Trophoblast cell (in vitro differentiated cells and primary cell): Measurements from ENCODE around the gene MTFR2.

ENCODE experiments used
- DNase-seq, 2 donors: peaks; one replicate each; pipeline ENCODE4 v3.0.0-alpha.2; 2016
- H2AFZ ChIP-seq: 2 replicates; pipeline ENCODE4 v1.6.1; 2013; ENCODE audit warnings: low read length, moderate library complexity, mild to moderate bottlenecking; ENCODE audit not compliant: insufficient read depth, poor library complexity
- H2AK5ac ChIP-seq: 2 replicates; pipeline ENCODE4 v1.6.1; 2013; ENCODE audit warnings: mild to moderate bottlenecking, low read length
- H2BK120ac ChIP-seq: 2 replicates; pipeline ENCODE4 v1.6.1; 2013; ENCODE audit warnings: low read length, mild to moderate bottlenecking, moderate library complexity; ENCODE audit not compliant: insufficient read depth, poor library complexity
- H2BK12ac ChIP-seq: 2 replicates; pipeline ENCODE4 v1.6.1; 2013; ENCODE audit warnings: mild to moderate bottlenecking, low read length, moderate library complexity
- H2BK5ac ChIP-seq: 2 replicates; pipeline ENCODE4 v1.6.1; 2013; ENCODE audit warnings: low read length, low read depth, moderate library complexity, mild to moderate bottlenecking; ENCODE audit not compliant: poor library complexity
- H3K14ac ChIP-seq: 2 replicates; pipeline ENCODE4 v1.6.1; 2013; ENCODE audit warnings: mild to moderate bottlenecking, low read length
- H3K18ac ChIP-seq: 2 replicates; pipeline ENCODE4 v1.6.1; 2013; ENCODE audit warnings: mild to moderate bottlenecking, low read length
- H3K23ac ChIP-seq: 2 replicates; pipeline ENCODE4 v1.6.1; 2013; ENCODE audit warnings: low read length
- H3K27ac ChIP-seq: 2 replicates; pipeline ENCODE4 v1.5.1; 2013; ENCODE audit warnings: low read depth, mild to moderate bottlenecking, inconsistent platforms, low read length, moderate library complexity
- H3K27me3 ChIP-seq: 2 replicates; pipeline ENCODE4 v1.6.1; 2013; ENCODE audit warnings: inconsistent platforms, mild to moderate bottlenecking, low read length, moderate library complexity; ENCODE audit not compliant: insufficient read depth
- H3K36me3 ChIP-seq, 2 experiments: 1 replicate in 1 of 2; 2 replicates in 1 of 2; pipeline ENCODE4 v1.6.1; 2013; ENCODE audit warnings: low read length in 2 of 2, mild to moderate bottlenecking in 2 of 2, moderate library complexity in 1 of 2; ENCODE audit not compliant: insufficient read depth in 2 of 2, control insufficient read depth in 1 of 2
- H3K4ac ChIP-seq: 2 replicates; pipeline ENCODE4 v1.6.1; 2013; ENCODE audit warnings: low read depth, mild to moderate bottlenecking, low read length, moderate library complexity
- H3K4me1 ChIP-seq, 2 experiments: 1 replicate in 1 of 2; 2 replicates in 1 of 2; pipeline ENCODE4 v1.6.1; 2013; ENCODE audit warnings: low read length in 2 of 2, mild to moderate bottlenecking in 2 of 2, moderate library complexity in 1 of 2; ENCODE audit not compliant: insufficient read depth in 2 of 2, control insufficient read depth in 1 of 2
- H3K4me2 ChIP-seq: 2 replicates; pipeline ENCODE4 v1.6.1; 2013; ENCODE audit warnings: inconsistent platforms, mild to moderate bottlenecking, low read length, moderate library complexity
- H3K4me3 ChIP-seq: 2 replicates; pipeline ENCODE4 v1.5.1; 2013; ENCODE audit warnings: mild to moderate bottlenecking, low read depth, low read length, inconsistent platforms
- H3K79me1 ChIP-seq: one replicate; pipeline ENCODE4 v1.6.1; 2013; ENCODE audit warnings: low read length
- H3K79me2 ChIP-seq: 2 replicates; pipeline ENCODE4 v1.6.1; 2013; ENCODE audit warnings: low read length, mild to moderate bottlenecking; ENCODE audit not compliant: control insufficient read depth, insufficient read depth, poor library complexity
- H3K9ac ChIP-seq: 2 replicates; pipeline ENCODE4 v1.6.1; 2013; ENCODE audit warnings: mild to moderate bottlenecking, low read length
- H3K9me3 ChIP-seq: 2 replicates; pipeline ENCODE4 v1.6.1; 2013; ENCODE audit warnings: low read depth, mild to moderate bottlenecking, control low read depth, inconsistent platforms, low read length; ENCODE audit not compliant: insufficient read depth
- H4K12ac ChIP-seq: 2 replicates; pipeline ENCODE4 v1.6.1; 2013; ENCODE audit warnings: low read depth, mild to moderate bottlenecking, low read length, moderate library complexity
- H4K8ac ChIP-seq: 2 replicates; pipeline ENCODE4 v1.6.1; 2013; ENCODE audit warnings: low read depth, mild to moderate bottlenecking, low read length, moderate library complexity
- H4K91ac ChIP-seq: one replicate; pipeline ENCODE4 v1.6.1; 2013; ENCODE audit warnings: low read depth, mild to moderate bottlenecking, low read length, moderate library complexity
- WGBS: extraction: QIAGEN DNeasy Blood & Tissue Kit; methylation state at CpG from one replicate; pipeline ENCODE4 v1.1.7; 2013; ENCODE audit warnings: missing lambda C conversion rate; ENCODE audit not compliant: insufficient read length, insufficient coverage; ENCODE audit errors: extremely low coverage; 5-methylcytosine and 5-hydroxymethylcytosine counted together

The MTFR2 gene

DNA sequence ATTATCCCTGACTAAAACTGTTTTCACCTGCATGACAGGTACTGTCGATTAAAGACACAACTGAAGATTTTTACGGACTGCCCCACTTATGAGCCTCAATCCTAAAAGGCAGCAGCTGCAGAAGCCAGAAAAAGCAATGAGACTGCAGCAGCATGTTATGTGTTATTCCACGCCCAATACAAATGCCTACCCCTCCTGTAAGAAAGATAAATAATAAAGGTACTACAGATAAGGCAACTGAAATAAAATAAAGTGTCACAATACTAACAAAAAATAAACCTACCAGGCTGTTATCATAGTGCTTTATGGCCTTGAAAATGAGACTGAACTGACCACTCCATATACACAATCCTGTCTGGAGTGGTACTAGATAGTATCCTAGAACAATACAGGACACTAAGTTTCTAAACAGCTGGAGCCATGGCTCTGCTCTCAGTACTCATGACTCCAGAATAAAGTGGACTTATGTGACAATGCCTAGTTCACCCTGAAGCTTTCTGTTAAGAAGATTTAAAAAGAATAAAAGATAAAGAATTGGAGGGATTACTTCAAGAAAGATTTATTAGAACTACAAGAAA, 30.0 kb upstream of the MTFR2 start:
- H3K18ac ChIP-seq = no peak overlapping the region
- no peak overlapping the region for H3K4ac ChIP-seq
- H3K9ac ChIP-seq = no peak overlapping the region
- H3K27ac ChIP-seq = no peak overlapping the region
- no peak for DNase-seq
- WGBS = no CpG with 5 or more reads among the region's 3 CpGs
- peaks cover 4% of the 10 kb centered on the region for H3K79me2 ChIP-seq
- H3K79me1 ChIP-seq = no peaks in the 10 kb centered on the region
- H4K91ac ChIP-seq = no peak overlapping the region
- H4K8ac ChIP-seq = no peak overlapping the region
- no peak overlapping the region for H2AFZ ChIP-seq
- H2AK5ac ChIP-seq = no peak overlapping the region
- H3K36me3 ChIP-seq = peaks cover 2 to 4% of the 10 kb centered on the region in 2 experiments
- H3K23ac ChIP-seq = no peak overlapping the region
- H2BK5ac ChIP-seq = no peak overlapping the region
- H2BK120ac ChIP-seq = no peak overlapping the region
- no peak overlapping the region for H3K14ac ChIP-seq
- H4K12ac ChIP-seq = no peak overlapping the region
- H3K27me3 ChIP-seq = no peaks in the 10 kb centered on the region
- no peaks in the 10 kb centered on the region for H3K4me1 ChIP-seq
- no peaks in the 10 kb centered on the region for H3K9me3 ChIP-seq
- no peak overlapping the region for H2BK12ac ChIP-seq
- no peak overlapping the region for H3K4me3 ChIP-seq
- H3K4me2 ChIP-seq = no peak overlapping the region

GRCh38 chr6:136274062-136274461, 24.0 kb upstream of the MTFR2 start:
- Histone ChIP-seq H3K23ac (no peak overlapping the region), H3K4me2 (no peak overlapping the region), H3K9me3 (no peaks in the 10 kb centered on the region), H3K27me3 (no peaks in the 10 kb centered on the region), H4K91ac (no peak overlapping the region), H2BK5ac (no peak overlapping the region), H3K79me2 (no peaks in the 10 kb centered on the region), H4K8ac (no peak overlapping the region), H3K4me1 (no peaks in the 10 kb centered on the region), H3K36me3 (peaks cover 2 to 14% of the 10 kb centered on the region in 2 experiments), H2AFZ (no peak overlapping the region), H2BK12ac (no peak overlapping the region), H3K4me3 (no peak overlapping the region), H4K12ac (no peak overlapping the region), H3K79me1 (no peaks in the 10 kb centered on the region), H3K14ac (no peak overlapping the region), H2AK5ac (no peak overlapping the region), H3K18ac (no peak overlapping the region), H3K4ac (no peak overlapping the region), H3K9ac (no peak overlapping the region), H2BK120ac (no peak overlapping the region), H3K27ac (no peak overlapping the region)
- WGBS = no CpG with 5 or more reads among the region's 1 CpG
- no peak for DNase-seq

- no CpG with 5 or more reads among the region's 1 CpG for WGBS
- Histone ChIP-seq H3K36me3 (peaks cover 4 to 10% of the 10 kb centered on the region in 2 experiments), H3K79me2 (no peaks in the 10 kb centered on the region), H4K8ac (no peak overlapping the region), H2BK120ac (no peak overlapping the region), H3K4ac (no peak overlapping the region), H2AK5ac (no peak overlapping the region), H3K14ac (no peak overlapping the region), H4K91ac (no peak overlapping the region), H3K23ac (no peak overlapping the region), H3K9ac (no peak overlapping the region), H3K27me3 (no peaks in the 10 kb centered on the region), H3K4me1 (no peaks in the 10 kb centered on the region), H3K27ac (no peak overlapping the region), H2AFZ (no peak overlapping the region), H2BK12ac (no peak overlapping the region), H3K79me1 (no peaks in the 10 kb centered on the region), H4K12ac (no peak overlapping the region), H3K9me3 (no peaks in the 10 kb centered on the region), H3K4me3 (no peak overlapping the region), H3K18ac (no peak overlapping the region), H2BK5ac (no peak overlapping the region), H3K4me2 (no peak overlapping the region)
- no peak for DNase-seq
Measured at GRCh38 chr6:136265101-136265500, 15.0 kb upstream of the MTFR2 start.

DNA sequence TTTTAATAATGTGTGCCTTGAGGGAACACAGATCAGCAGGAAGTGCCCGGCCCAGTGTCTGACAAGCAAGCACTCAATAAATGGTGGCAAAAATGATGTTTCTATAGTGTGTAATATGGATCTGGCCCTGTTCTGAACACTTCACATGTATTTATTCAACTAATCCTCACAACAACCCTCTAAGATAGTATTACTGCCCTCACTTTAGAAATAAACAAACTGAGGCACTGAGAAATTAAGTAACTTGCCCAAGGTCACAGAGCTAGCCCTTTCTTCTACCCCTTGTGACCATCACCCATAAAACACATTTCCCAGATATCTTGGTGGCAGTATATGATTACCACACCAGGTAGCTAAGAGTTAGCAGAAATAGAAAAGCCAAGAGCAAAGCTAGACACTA, 12.8 kb upstream of the MTFR2 start:
- no CpG with 5 or more reads among the region's 1 CpG for WGBS
- Histone ChIP-seq H3K4ac (no peak overlapping the region), H3K27me3 (no peaks in the 10 kb centered on the region), H3K27ac (no peak overlapping the region), H3K9ac (no peak overlapping the region), H2BK5ac (no peak overlapping the region), H3K79me2 (no peaks in the 10 kb centered on the region), H2AK5ac (no peak overlapping the region), H3K4me3 (no peak overlapping the region), H3K9me3 (no peaks in the 10 kb centered on the region), H3K4me1 (no peaks in the 10 kb centered on the region), H3K79me1 (no peaks in the 10 kb centered on the region), H3K4me2 (no peak overlapping the region), H2BK12ac (no peak overlapping the region), H3K23ac (no peak overlapping the region), H3K14ac (no peak overlapping the region), H3K36me3 (peaks cover 4 to 8% of the 10 kb centered on the region in 2 experiments), H2AFZ (no peak overlapping the region), H4K8ac (no peak overlapping the region), H2BK120ac (no peak overlapping the region), H4K12ac (no peak overlapping the region), H3K18ac (no peak overlapping the region), H4K91ac (no peak overlapping the region)
- no peak for DNase-seq
